Stimulated activated CD4-positive, alpha-beta T cell treated with anti-CD3 and anti-CD28 coated beads, Interleukin-2, amount 100 ng/mL, for 4 hours (primary cell): ENCODE measurements around the gene MTHFD1L.
"Not testable (repeated sequence)": the region's sequence is repeated elsewhere in the genome, so short reads cannot be mapped to it uniquely, and the experiment has no call there.

Source experiments
- DNase-seq: peaks from one replicate; pipeline ENCODE4 v3.0.0-alpha.2; 2020; ENCODE audit warnings: low read depth

MTHFD1L gene

DNA sequence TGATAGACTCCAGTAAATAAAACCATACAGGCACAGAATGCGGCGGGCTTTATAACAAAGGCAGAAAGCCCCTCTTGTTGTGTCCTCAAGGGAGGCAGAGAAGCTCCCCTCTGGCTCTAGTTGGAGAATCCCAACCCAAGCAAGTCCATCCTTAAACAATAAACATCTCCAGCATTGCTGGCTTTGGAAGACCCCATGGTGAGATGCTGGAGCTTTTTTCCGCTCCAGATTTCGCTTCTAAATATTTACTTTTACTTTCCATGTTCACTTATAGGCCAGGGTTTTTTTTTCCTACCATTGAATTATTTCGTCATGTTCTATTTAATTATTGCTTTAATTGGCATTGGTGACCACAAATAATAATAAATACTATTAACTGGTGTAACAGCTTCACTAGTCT is 176.2 kb downstream of the MTHFD1L start:
- no peak for DNase-seq

DNA sequence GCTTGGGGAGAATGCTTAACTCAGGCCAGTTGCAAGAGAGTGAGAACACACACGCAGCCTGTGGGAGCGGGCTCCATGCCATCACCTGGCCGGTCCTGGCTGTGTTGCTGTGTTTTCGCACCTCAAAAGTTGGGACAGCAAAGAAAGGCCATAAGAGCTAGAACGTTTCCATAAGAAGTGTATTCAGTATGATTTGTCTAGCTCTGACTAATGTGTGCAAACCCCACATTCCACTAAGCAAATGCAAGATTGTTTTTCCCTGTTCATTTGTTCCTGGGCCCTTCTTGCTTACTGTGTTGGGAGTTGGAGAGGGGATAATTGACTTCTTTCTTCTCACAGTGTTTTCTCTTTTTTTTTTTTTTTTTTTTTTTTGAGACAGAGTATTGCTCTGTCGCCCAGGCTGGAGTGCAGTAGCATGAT is 177.4 kb downstream of the MTHFD1L start:
- not testable (repeated sequence) for DNase-seq

DNA sequence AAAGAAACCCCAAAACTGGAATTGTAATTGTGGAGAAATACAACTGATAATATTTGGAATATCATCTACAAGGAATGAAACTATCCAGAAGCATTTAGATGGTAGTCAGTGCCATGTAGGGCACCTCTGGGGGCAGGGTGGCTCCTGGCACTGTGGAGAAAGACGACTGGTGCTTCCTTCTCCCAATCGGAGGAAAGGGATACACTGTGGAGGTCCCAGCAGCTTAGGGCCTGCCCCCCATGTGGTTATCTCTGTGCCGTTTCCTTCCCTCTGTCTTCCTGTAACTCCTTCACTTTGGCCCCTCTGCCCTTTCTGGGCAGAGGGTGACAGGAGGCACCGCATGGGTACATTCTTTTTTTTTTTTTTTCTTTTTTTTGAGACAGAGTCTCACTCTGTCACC is 178.4 kb downstream of the MTHFD1L start:
- DNase-seq: no peak

DNA sequence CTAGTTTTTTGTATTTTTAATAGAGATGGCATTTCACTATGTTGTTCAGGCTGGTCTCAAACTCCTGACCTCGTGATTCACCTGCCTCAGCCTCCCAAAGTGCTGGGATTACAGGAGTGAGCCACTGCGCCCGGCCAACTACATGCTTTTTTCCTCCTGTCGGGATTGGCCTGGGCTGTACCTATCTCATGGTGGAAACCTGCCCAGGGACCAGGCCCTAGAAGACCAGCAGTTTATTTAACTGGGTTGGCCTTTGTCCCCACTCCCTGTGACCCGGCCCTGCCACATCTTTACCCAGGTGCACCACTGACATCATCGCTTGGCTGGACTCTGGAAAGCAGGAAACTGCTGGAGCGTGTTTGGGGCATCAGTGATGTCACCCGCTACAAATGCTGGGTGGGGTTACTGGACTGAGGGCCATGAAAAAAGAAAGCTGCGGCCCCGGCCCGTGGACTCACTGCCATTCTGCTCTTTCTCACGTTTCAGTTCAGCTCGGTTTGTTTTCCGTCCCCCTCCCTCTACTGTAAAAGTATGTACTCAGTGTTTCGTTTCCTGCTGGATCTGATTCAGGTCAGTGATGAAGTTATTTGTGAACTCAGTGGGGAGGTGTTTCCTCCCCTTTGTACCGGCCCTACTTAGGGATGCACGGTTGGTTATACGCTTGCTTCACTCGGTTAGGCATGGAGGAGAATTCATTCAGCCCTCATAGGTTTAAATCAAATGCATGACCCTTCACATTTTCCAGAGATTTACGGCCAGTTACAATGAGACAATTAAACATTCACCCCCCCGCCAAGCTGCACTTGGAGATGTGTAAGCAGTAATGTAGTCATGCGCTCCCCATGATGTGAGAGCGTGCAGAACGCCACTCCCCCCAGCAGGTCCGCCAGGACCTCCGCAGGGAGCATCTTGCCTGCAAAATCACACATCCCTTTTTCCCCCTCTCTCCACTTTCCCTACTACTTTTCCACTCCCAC is 179.3 kb downstream of the MTHFD1L start:
- DNase-seq: no peak

DNA sequence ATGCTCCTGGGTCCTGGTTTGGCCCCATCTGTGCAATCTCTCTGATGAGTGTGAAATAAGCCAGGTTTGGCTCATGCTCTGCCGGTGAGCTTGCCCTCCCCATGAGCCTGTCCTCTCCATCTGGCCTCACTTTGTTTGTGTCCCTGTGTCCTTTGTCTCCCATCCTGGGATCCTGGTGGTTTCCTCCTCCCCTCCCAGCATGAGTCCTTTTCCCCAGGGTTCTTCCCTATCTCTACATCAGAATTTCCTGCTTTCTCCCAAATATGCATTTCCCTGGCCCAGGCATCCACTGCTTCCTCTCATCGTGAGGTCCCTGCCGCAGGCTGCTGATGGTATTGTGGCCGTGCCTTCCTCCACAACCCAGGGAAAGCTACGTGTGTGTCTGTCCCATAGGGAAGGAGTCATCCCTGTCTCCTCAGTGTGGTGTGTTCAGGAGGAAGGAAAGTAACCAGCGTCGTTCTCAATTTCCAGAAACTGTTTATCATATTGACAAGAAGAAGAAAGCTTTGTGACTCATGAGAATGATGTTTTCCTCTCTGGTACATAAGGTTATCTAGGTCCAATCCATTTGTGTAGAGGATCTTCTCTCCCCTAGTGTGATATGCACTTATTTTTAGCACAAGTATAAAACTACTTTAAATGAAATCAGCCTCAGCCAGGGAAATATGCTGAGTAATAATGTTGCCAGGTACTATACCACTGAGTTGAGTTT is 180.2 kb downstream of the MTHFD1L start:
- not testable (repeated sequence) for DNase-seq

DNA sequence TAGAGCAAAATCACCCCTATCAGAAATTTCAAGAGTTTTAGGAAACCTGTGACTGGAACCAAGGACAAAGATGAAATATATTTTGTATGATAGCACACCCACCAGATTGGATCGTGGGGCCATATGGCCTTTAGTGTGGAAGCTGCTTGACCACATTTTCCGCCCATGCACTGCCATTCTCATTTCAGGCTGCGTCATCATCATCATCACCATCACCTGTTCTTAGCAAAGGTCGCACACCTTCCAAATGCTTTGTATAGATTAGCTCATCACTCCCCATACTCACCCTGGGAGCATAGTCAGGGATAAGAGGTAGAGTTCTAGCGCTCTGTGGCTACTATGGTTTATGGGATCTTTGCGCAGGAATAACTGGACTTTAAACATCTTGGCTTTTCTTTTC is 185.7 kb downstream of the MTHFD1L start:
- no peak for DNase-seq

DNA sequence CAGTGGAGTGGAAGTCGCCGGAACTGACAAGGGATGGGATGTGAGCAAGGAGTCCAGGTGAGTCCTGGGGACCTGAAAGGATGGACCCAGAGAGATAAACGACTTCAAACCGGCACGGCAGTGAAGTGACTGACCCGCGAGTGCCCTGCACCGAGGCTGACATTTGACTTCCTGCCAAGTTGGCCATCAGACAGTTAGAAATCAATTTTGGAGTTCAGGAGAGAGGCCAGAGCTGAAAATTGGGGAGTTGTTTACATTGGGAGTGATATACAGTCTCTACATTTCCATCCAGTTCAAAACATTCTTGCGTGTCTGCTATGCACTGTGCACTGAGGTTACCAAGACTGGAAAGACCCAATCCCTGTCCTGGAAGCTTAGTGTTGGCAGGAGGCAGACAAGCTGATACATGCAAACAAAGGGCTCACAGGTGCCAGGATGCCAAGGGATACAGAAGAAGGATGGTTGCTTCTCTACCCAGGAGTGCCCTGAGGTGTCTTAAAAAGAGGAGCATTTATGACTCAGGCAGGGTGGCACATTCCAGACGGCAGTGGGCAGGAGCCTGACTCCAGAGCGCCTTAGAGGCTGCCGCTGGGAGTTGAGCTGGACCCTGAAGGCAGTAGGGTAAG is 186.6 kb downstream of the MTHFD1L start:
- no peak for DNase-seq

DNA sequence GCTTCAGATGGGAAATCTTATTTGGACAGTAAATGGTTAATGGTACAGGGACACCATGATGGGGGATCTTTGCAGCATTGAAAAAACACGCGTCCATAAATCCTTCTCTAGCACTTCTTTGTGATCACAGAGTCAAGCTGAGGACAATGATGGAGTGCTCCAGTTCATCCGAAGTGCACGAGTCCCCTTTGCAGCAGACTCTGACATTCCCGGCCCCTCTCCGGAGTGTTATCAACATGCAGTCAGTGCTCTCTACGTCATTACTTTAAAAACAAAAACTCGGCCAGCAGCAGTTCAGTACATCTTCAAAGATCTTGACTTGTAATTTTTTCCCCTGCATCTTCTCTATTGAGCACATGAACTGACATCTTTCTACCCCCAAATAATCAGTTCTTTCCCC is 188.8 kb downstream of the MTHFD1L start:
- no peak for DNase-seq

DNA sequence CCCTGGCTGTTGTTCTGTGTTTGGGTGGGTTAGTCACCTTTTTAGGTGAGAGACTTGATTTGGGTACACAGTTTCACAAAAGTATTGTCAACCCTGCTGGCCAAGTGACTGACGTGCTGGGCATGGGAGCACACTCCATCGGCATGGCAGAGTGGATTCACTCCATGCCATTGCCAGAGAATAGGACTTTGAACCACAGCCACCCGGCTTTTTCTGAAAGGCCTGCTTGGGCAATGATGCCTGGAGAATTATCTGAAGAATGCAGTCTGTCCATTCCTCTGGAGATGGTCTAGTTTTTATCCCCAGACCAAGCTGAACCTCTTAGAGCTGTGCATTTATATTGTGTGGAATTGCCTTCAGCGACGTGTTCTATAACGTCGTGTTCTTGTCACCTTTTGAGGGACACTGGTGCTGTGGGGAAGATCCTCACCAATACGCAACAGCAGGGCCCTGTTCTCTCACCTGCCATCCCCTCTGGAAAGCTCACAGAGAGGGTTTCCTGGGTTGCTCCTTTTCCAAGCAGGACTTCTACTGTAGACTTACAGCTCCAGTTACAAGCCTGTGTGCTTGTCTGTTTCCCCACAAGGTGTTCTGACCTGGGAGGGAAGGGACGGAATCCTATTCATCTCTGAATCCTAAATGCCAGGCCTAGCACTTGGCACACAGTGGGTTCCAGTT is 190.9 kb downstream of the MTHFD1L start:
- no peak for DNase-seq

DNA sequence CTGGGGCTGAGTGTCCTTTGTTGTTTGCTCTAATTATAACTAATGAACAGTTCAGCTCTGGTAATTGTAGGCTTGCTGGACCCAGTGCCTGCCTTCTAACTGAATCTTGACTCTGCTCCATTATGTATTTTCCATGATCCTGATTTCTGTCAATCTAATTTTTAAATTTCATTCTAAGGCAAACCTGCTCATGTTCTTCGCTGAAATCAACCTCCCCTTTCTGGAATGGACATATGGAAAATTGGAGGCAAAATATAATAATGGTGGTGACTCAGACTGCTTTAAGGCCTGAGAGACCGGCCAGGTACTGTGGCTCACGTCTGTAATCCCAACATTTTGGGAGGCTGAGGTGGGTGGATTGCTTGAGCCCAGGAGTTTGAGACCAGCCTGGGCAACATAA is 191.6 kb downstream of the MTHFD1L start:
- DNase-seq: no peak

DNA sequence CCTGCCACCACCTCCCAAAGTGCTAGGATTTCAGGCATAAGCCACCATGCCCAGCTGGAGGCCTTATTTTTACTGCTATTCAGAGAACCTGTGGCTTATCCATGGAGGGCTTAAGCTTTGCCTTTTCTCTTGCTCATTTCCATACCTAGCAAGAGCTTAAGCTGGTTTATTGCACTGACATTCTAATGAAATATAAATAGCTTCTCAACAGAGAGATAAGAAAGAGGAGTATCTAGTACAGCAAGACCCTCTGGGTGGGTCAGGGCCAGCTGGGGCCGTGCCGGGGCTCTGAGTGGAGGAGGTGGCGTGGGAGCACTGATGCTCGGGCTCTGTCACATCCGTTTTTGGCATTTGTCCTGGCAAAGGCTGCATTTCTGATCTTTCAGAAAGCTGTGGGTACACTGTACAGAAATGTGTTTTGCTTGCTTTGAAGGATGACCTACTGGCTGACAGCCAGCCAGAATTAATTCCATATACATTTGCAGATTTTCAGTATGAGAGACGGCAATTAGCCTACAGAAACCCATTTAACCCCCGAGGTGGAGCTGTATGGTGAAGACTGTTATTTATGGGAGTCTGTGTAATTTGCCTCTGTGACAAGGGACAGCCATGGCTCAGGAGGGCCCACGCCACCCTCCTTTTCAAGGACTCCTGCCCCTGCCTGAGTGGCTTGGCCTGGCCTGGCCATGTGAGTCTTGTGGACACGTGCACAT is 192.7 kb downstream of the MTHFD1L start:
- DNase-seq: no peak

DNA sequence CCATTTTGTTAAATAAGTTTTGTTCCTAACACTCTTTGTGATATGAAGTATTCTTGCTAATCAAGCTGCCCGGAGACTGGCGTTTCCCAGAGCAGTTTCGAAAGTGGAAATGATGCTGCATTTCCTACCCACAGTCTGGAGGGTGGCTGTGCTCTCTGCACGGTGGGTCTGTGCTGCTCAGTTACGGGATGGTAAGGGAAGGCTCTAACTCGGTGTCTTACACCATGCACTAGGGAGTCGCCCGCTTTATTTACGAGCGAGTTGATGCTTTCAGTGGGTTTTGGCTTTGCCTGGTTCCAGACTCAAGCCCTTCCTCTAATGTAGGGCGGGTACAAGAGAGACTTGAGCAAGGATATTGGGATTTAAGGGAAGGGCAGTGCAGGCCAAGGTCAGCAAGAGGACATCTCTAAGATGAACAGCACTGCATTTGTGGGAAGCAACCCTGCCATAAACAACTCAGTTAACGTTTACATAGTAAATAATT is 194.2 kb downstream of the MTHFD1L start:
- no peak for DNase-seq

DNA sequence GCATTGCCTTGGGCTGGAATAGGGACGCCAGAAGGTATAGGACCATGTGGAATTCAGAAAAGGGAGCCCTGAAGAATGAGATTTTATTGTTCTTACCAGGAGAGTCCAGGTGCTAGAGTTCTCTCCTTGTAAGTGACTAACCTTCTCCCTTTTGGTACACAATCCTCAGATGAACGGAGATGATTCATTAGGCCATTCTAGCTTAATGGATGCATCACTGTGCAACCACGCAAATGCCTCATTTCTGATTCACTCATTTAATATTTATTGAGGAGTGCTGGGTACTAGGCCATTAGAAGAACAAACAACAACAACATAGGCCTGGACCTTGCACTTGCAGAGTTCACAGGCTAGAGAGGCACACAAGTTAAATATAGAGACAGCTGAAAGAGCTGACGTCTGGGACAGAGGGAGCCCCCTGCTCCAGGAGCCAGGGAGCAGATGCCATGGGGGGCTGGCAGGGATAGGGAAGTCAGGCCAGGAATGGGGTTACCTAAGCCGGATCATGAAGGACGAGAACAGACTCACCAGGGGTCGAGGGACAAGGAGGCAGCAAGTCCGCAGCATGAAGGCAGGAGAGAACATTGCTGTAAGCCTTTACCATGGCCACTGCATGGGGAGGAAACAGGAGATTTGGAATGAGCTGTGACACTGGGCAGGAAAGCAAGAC is 194.7 kb downstream of the MTHFD1L start:
- no peak for DNase-seq

DNA sequence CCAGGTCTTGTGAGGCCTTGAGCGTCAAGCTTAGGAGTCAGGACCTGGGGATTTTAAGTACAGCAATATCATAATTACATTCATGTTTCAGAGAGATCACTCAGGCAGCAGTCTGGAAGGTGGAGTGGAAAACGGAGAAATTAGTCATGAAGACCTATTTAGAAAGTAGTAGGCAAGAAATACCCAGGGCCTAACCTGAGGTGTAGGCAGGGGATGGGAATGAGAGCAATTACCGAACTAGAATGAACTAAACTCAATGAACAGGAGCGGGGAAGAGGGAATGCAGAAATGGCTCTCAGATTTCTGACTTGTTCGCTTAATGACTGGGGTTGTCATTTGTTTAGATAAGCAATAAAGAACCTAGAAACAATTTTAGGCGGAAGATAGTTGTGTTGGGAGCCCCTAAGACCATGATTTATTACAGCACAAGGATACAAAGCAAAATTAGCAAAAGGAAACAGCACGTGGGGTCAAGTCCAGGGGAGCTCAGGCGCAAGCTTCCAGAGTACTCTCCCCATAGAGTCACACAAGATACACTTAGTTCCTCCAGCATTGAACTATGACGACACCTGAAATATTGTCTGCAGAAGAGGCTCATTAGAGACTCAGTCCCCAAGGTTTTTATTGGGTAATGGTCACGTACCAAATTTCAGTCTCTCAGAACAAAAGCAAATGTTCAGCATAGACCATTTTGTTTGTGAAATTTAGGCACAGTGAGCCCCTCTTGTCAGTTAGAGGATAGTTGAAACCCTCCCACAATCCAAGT is 195.4 kb downstream of the MTHFD1L start:
- DNase-seq: no peak

DNA sequence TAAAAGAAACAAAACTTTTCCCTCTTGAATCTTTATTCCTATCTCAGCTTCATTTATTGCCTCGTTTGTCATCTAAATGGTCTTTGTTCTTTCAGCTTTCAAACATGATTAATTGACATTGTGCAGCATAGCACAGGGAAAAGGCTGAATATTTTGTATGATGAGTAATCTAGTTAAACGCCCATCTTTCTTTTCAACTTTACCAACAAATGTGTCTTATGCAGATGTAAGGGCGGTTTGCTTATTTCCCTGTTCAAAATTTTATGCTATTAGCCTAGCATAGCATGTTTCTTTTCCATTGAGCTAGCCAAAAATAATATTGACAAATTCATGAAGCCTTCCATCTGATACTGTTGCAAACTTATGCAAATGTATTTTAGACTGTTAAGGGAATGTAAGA is 197.8 kb downstream of the MTHFD1L start:
- no peak for DNase-seq

DNA sequence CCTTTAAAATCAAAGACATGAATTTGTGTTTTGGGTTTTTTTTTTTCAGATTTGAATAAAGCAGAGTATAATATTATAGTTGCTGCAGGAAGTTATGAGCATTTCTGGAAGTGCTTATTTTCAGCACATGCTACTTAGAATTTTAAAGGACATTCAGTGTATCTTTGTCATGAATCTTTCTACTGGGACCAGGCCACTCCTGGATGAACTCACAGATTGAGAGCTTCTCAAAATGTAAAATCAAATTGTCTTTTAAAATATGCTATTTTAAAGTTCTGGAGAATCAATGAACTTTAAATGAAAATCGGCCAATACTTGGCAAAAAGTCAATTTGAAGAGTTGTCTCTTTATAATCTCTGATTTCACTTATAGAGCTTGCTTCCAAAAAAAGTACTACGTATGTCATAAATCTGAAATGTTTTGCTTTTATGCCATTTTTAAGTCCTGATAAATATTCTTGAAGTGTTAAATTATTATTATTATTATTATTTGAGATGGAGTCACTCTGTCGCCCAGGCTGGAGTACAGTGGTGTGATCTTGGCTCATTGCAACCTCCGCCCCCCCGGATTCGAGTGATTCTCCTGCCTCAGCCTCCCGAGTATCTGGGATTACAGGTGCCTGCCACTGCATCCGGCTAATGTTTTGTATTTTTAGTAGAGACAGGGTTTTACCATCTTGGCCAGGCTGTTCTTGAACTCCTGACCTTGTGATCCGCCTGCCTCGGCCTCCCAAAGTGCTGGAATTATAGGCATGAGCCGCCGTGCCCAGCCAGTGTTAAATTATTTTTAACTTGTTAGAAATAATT is 198.5 kb downstream of the MTHFD1L start:
- DNase-seq: no peak

DNA sequence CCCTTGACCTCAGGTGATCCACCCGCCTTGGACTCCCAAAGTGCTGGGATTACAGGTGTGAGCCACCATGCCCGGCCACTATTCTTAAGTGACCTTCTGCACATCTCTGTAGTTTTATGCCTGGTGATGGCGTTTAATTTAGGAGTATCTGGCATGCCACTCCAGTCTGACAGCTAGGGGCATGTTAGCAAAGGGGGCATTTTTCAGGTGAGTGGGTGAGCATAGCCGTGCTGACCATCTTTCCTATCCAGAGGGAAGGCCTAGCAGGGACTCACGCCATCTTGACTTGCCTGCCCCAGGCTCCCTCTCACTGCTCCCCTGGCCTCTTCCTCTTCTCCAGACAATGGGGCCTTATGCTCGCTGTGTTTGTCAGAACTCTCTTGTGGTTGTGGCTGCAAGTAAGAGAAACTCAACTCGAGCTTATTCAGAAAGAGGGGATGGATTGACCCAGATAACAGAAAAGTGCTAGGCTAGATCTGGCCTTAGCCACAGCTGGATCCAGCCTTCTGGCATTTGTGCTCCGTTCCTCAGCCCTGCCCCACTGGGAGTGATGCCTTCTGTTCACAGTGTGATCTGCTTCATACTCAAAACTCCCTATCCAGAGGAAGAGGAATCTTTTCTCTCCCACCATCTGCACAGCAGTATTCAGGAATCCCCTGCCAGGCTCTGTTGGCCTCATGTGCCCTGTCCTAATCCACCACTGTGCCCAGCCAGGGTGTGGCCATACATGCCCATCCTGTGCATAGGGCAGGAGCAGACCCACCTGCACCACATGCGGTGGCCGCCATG is 199.7 kb downstream of the MTHFD1L start:
- no peak for DNase-seq
